Small intestine (tissue), 7 donors: ENCODE measurements around the gene HPCAL1. TPM values are rescaled to one million over a fixed set of nuclear protein-coding genes. Genes with fewer than 3 reads are reported as not detected.

Experiments
- DNase-seq, 2 donors: peaks; one replicate each; pipeline versions ENCODE4 v3.0.0 to v3.0.0-alpha.2; 2013
- FAIRE-seq: peaks from 2 replicates; lab custom pipeline; 2012; peaks lifted over from hg19 to GRCh38; lab: Jason Lieb, UNC
- H3K27ac ChIP-seq, 3 donors: one replicate each; pipeline ENCODE4 v1.5.1; 2013; ENCODE audit warnings: low read length in 2 of 3, mild to moderate bottlenecking in 2 of 3, control low read depth in 1 of 3, inconsistent platforms in 1 of 3, low read depth in 1 of 3, moderate library complexity in 1 of 3
- H3K27me3 ChIP-seq, 3 donors: one replicate each; pipeline ENCODE4 v1.6.1; 2013; ENCODE audit warnings: low read length in 3 of 3, inconsistent platforms in 1 of 3; ENCODE audit not compliant: control insufficient read depth in 3 of 3, insufficient read depth in 3 of 3
- H3K36me3 ChIP-seq, 3 donors: one replicate each; pipeline ENCODE4 v1.6.1; 2013; ENCODE audit warnings: low read length in 3 of 3, inconsistent platforms in 1 of 3, low read depth in 1 of 3, mild to moderate bottlenecking in 1 of 3, moderate library complexity in 1 of 3; ENCODE audit not compliant: control insufficient read depth in 3 of 3, insufficient read depth in 2 of 3
- H3K4me1 ChIP-seq, 3 donors: one replicate each; pipeline ENCODE4 v1.6.1; 2013; ENCODE audit warnings: low read length in 2 of 3, inconsistent platforms in 1 of 3, low read depth in 1 of 3, mild to moderate bottlenecking in 1 of 3, moderate library complexity in 1 of 3; ENCODE audit not compliant: control insufficient read depth in 3 of 3, insufficient read depth in 2 of 3
- H3K4me3 ChIP-seq, 3 donors: one replicate each; pipeline ENCODE4 v1.5.1; 2013; ENCODE audit warnings: low read length in 3 of 3, control low read depth in 1 of 3, inconsistent platforms in 1 of 3, low read depth in 1 of 3, mild to moderate bottlenecking in 1 of 3, moderate library complexity in 1 of 3
- H3K9me3 ChIP-seq, 2 donors: one replicate each; pipeline ENCODE4 v1.6.1; 2013; ENCODE audit warnings: low read depth in 1 of 2, low read length in 1 of 2; ENCODE audit not compliant: control insufficient read depth in 2 of 2, insufficient read depth in 1 of 2
- WGBS, 3 donors: extraction: QIAGEN DNeasy Blood & Tissue Kit; methylation state at CpG; one replicate each; pipeline ENCODE4 v1.1.7; 2013; 5-methylcytosine and 5-hydroxymethylcytosine counted together
- polyA plus RNA-seq, 4 donors: library from polyadenylated mRNA; stranded (reverse) in 3 of 4; unstranded in 1 of 4; fragments of 200-250 nt in 3 of 4; fragments of 120-200 nt in 1 of 4; gene quantifications; one replicate each; pipeline versions ENCODE4 v1.2.1 to v1.2.3, GENCODE V29; 2013
- donor health status: healthy with polysubstance abuse.
- donor health status: control.
- donor health status: control.
- donor health status: Bipolar disorder and iron deficiency.
- donor health status: healthy.

Gene HPCAL1
- polyA plus RNA-seq, 4 donors, result 82.3 to 142 (median 94.2) TPM

DNA sequence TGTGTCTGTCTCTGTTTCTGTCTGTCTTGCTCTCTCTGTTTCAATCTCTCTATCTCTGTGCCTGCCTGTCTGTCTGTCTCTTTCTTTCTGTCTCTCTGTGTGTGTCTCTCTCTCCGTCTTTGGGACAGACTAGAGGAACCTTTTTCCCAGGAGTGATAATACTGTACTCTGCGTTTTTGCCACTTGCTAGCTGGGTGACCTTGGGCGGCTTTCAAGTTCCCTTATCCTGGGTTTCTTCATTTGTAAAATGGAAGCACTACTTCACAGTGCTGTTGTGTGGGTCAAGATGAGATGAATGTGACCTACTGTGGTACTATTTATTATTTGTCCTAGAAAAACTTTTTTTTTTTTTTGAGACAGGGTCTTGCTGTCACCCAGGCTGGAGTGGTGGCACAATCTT is 42.4 kb downstream of the HPCAL1 start:
- Histone ChIP-seq H3K9me3 (no peaks in the 10 kb centered on the region), H3K27me3 (no peaks in the 10 kb centered on the region), H3K27ac (no peak overlapping the region), H3K36me3 (peaks cover 0 to 15% (median 0%) of the 10 kb centered on the region in 3 donors), H3K4me3 (no peak overlapping the region), H3K4me1 (peaks cover 0 to 9% (median 6%) of the 10 kb centered on the region in 3 donors)
- DNase-seq (no peak), FAIRE-seq (no peak)
- WGBS, 3 donors, result 81 to 92% (median 85%) methylated on average over 3 of the region's 3 CpGs

DNA sequence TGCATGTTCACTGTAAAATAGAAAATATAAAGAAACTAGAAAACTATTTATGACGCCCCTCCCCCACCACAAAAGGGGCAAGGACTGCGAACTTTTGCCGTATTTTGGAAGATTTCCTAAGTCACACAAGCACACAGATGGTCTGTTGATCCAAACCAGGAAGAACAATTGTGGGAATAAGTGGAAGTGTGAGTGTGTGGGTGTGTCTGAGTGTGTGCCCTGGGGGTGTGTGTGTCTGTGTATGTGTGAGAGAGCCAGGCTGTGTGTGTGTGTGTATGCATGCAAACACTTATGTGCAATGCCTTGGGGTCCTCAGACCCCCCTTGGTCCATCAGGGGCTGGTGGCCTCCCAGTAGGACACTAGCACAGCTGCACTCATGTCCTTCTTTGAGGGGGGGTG is 43.1 kb downstream of the HPCAL1 start:
- H3K4me3 ChIP-seq, result no peak overlapping the region
- DNase-seq (no peak), FAIRE-seq (no peak)
- WGBS, 3 donors, result 62 to 76% (median 70%) methylated on average over 3 of the region's 3 CpGs
- H3K27ac ChIP-seq, result no peak overlapping the region
- no peaks in the 10 kb centered on the region for H3K27me3 ChIP-seq
- no peaks in the 10 kb centered on the region for H3K9me3 ChIP-seq
- peaks cover 0 to 17% (median 0%) of the 10 kb centered on the region in 3 donors for H3K36me3 ChIP-seq
- H3K4me1 ChIP-seq, result peaks cover 0 to 9% (median 6%) of the 10 kb centered on the region in 3 donors

DNA sequence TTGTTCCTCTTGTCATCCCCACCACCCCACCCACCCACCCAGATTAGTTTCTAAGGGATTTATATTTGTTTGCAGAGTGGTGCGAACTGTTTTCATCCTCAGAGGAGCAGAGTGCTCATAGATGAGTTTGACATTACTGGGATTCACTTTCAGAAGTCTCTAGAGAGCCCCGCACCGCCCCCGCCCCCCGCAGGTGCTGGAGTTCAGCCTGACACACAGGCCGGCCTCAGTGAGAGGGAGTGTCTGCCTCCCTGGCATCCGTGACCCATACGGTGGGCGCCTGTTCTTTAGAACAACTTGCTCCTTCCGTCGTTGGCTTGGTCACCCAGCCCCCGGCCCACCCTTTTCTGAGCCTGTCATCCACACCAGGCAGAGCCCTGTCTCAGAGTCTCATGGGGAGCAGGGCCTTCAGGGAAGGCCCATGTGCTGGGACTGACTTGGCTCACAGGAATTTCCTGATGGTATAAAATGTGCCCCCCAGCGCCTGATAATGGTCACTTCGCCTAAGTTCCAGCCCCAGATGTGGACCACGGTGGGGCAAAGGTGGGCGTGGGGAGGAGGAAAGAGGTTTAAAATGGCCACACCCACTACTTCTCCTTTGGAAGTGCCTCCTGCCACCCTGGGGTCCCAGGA is 44.3 kb downstream of the HPCAL1 start:
- no peak for DNase-seq
- FAIRE-seq, result no peak
- Histone ChIP-seq H3K4me1 (peaks cover 0 to 9% (median 6%) of the 10 kb centered on the region in 3 donors), H3K27ac (no peak overlapping the region), H3K36me3 (peaks cover 0 to 16% (median 0%) of the 10 kb centered on the region in 3 donors), H3K9me3 (no peaks in the 10 kb centered on the region), H3K4me3 (no peak overlapping the region), H3K27me3 (no peaks in the 10 kb centered on the region)
- 46 to 60% (median 53%) methylated on average over 16 of the region's 16 CpGs for WGBS, 3 donors

DNA sequence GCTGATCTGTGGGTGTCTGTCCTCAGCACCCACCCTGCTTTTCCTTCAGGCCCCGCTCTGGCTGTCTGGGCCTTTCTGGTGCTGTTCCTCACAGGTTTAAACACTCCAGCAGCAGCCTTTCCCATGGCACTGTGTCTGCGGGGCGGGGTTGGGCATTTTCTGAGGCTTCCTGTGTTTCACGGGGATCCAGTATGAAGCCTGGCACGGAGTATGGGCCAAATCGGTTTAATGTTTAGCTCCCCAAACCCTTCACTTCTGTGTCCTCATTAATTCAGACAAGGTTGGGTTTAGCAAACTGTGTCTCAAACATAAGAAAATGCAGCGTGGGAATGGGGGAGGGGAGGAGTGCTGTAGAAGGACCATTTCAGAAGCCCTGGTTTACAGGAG is 44.9 kb downstream of the HPCAL1 start:
- 32 to 68% (median 54%) methylated on average over 7 of the region's 7 CpGs for WGBS, 3 donors
- Histone ChIP-seq H3K4me3 (no peak overlapping the region), H3K36me3 (peaks cover 0 to 17% (median 0%) of the 10 kb centered on the region in 3 donors), H3K4me1 (peaks cover 0 to 9% (median 6%) of the 10 kb centered on the region in 3 donors), H3K9me3 (no peaks in the 10 kb centered on the region), H3K27ac (no peak overlapping the region), H3K27me3 (no peaks in the 10 kb centered on the region)
- FAIRE-seq (no peak), DNase-seq (no peak)

DNA sequence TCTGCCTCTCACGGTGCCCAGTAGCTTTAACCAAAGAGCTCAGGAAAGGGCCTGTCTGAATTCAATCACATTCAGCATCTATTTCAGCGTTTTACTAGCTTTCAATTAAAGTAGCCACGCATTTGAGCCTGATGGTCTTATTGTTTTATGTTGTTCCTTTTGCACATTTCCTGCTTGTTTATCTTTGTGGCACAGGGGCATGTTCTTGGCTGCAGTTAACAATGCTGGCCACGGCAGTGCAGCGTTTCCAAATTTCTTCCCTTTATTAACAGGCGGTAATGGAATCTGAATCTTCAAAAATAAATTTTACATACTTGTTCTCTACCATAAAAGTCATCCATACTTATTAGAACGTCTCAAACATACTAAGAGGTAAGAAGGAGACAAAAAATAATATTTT is 46.2 kb downstream of the HPCAL1 start:
- Histone ChIP-seq H3K36me3 (peaks cover 0 to 15% (median under 1%) of the 10 kb centered on the region in 3 donors), H3K9me3 (no peaks in the 10 kb centered on the region), H3K27me3 (no peaks in the 10 kb centered on the region), H3K27ac (peak overlapping the region in 1 of 3 donors; percentile 1), H3K4me1 (peaks cover 0 to 9% (median 6%) of the 10 kb centered on the region in 3 donors), H3K4me3 (no peak overlapping the region)
- 51 to 81% (median 67%) methylated on average over 7 of the region's 7 CpGs for WGBS, 3 donors
- FAIRE-seq, result no peak
- no peak for DNase-seq

DNA sequence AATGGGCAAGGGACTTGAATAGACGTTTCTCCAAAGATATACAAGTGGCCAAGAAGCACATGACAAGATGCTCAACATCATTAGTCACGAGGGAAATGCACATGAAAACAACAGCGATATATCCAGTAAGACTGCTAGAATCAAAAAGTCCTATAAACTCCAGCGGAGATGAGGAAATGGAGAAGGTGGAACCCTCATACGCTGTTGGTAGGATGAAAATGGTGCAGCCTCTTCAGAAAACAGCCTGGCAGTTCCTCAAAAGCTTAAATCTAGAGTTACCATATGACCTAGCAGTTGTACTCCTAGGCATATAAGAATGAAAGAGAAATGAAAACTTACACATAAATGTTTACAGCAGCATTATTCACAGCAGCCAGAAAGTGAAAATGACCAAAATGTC is 48.1 kb downstream of the HPCAL1 start:
- Histone ChIP-seq H3K4me3 (no peak overlapping the region), H3K9me3 (no peaks in the 10 kb centered on the region), H3K27me3 (no peaks in the 10 kb centered on the region), H3K27ac (no peak overlapping the region), H3K36me3 (peaks cover 2 to 29% (median 4%) of the 10 kb centered on the region in 3 donors), H3K4me1 (peaks cover 0 to 9% (median 5%) of the 10 kb centered on the region in 3 donors)
- FAIRE-seq (no peak), DNase-seq (no peak)
- 64 to 81% (median 78%) methylated on average over 5 of the region's 5 CpGs for WGBS, 3 donors

DNA sequence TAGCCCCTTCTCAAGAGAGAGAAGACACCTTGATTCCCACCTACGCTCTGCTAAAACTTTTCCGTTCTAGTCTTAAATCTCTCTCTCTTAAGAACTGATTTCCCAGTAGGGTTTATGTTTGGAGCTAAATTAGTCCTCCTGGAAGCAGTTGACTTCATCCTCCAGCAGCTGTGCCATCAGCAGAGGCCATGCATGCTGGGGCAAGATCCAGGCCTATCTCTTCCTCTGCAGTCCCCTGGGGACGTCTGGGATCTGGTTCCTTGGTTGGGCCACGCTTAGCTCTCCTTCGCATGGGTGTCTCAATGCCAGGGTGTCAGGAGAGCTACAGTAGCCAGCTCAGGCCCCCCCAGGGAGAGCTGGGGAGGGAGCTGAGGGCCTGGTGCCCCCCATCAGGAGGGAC is 49.7 kb downstream of the HPCAL1 start:
- 86 to 88% (median 88%) methylated on average over 5 of the region's 5 CpGs for WGBS, 3 donors
- FAIRE-seq (no peak), DNase-seq (no peak)
- Histone ChIP-seq H3K4me3 (no peak overlapping the region), H3K9me3 (no peaks in the 10 kb centered on the region), H3K4me1 (peaks cover 0 to 4% (median 3%) of the 10 kb centered on the region in 3 donors), H3K27ac (no peak overlapping the region), H3K36me3 (peaks cover 2 to 43% (median 4%) of the 10 kb centered on the region in 3 donors), H3K27me3 (no peaks in the 10 kb centered on the region)

DNA sequence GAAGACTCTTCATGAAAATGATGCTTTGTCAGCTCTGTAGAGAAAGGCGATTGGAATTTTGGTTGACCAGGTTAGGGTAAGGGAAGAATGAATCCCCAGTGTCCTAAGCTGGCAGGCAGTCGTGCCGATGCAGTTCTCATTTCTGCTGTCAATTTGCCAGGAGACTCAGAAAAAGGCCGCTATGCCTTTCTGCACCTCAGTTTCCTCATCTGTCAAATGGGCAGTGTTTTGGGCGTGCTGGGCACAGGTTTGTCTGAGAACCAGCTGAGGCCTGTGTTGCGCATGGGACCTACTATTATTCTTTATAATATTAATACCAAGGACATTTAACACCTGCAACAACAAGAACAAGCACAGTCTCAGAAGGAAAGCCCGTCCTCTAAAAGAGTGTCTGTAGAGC is 50.3 kb downstream of the HPCAL1 start:
- FAIRE-seq (no peak), DNase-seq (no peak)
- no peak overlapping the region for H3K27ac ChIP-seq
- H3K4me1 ChIP-seq, result peaks cover 0 to 3% (median 3%) of the 10 kb centered on the region in 3 donors
- no peaks in the 10 kb centered on the region for H3K27me3 ChIP-seq
- 96 to 97% (median 96%) methylated on average over 7 of the region's 7 CpGs for WGBS, 3 donors
- no peak overlapping the region for H3K4me3 ChIP-seq
- no peaks in the 10 kb centered on the region for H3K9me3 ChIP-seq
- peaks cover 2 to 47% (median 4%) of the 10 kb centered on the region in 3 donors for H3K36me3 ChIP-seq
